K562 (cell line): ENCODE data around the gene BAD. TPM values are rescaled to one million over a fixed set of nuclear protein-coding genes. Genes with fewer than 3 reads are reported as not detected.

ENCODE experiments used
- ARID3B ChIP-seq: fragments of 250-450 bp; sonication (Bioruptor Pico); IDR thresholded peaks from 2 replicates; pipeline ENCODE4 v1.4.0; 2020; ENCODE audit warnings: borderline replicate concordance
- CCAR2 ChIP-seq: fragments of 200-400 bp; formaldehyde crosslinking; IDR thresholded peaks from 2 replicates; pipeline ENCODE4 v1.6.1; 2017; ENCODE audit warnings: mild to moderate bottlenecking, low read depth, low read length
- ELF2 ChIP-seq: fragments of 250-450 bp; sonication (Bioruptor Pico); IDR thresholded peaks from 2 replicates; pipeline ENCODE4 v1.5.0; 2021; ENCODE audit warnings: mild to moderate bottlenecking
- FOXK1 ChIP-seq: sonication (generic); formaldehyde crosslinking; IDR thresholded peaks from 2 replicates; pipeline ENCODE4 v1.8.0; 2022; ENCODE audit warnings: missing genetic modification reagents, mild to moderate bottlenecking, borderline replicate concordance
- GABPA ChIP-seq: fragments of 200-800 bp; sonication (Bioruptor generic); conservative IDR thresholded peaks from 2 replicates; pipeline ENCODE4 v1.6.1; 2016; ENCODE audit warnings: low read depth, missing genetic modification characterization, missing compliant biosample characterization
- HES1 ChIP-seq: fragments of 450-650 bp; IDR thresholded peaks from 2 replicates; pipeline ENCODE4 v1.6.1; 2016; ENCODE audit warnings: low read depth, mild to moderate bottlenecking, moderate library complexity
- HOXB6 ChIP-seq: fragments of 250-450 bp; sonication (Bioruptor Pico); IDR thresholded peaks from 2 replicates; pipeline ENCODE4 v1.5.1; 2022; ENCODE audit warnings: mild to moderate bottlenecking, borderline replicate concordance
- NKRF ChIP-seq: fragments of 450-650 bp; IDR thresholded peaks from 2 replicates; pipeline ENCODE4 v1.6.1; 2016; ENCODE audit warnings: borderline replicate concordance
- NR4A1 ChIP-seq, 2 experiments: fragments of 250-450 bp in 1 of 2; fragments of 450-650 bp in 1 of 2; sonication (Bioruptor Pico) in 1 of 2; IDR thresholded peaks; 2 replicates each; pipeline versions ENCODE4 v1.4.0 to v1.6.1; 2016 to 2020; ENCODE audit warnings: mild to moderate bottlenecking in 2 of 2, missing compliant biosample characterization in 1 of 2, missing genetic modification characterization in 1 of 2, moderate library complexity in 1 of 2
- PML ChIP-seq: IDR thresholded peaks from 2 replicates; pipeline ENCODE4 v1.6.1; 2012; ENCODE audit warnings: low read length, inconsistent platforms
- POLR2H ChIP-seq: IDR thresholded peaks from 2 replicates; pipeline ENCODE4 v1.6.1; 2016; ENCODE audit warnings: missing genetic modification characterization, low read depth, mild to moderate bottlenecking, control low read depth, missing compliant biosample characterization, moderate library complexity
- THAP12 ChIP-seq: fragments of 250-450 bp; sonication (Bioruptor Pico); IDR thresholded peaks from 2 replicates; pipeline ENCODE4 v1.9.0; 2021; ENCODE audit warnings: mild to moderate bottlenecking, inconsistent platforms
- TSHZ1 ChIP-seq: fragments of 250-450 bp; sonication (Bioruptor Pico); IDR thresholded peaks from 2 replicates; pipeline ENCODE4 v1.4.0; 2020; ENCODE audit warnings: mild to moderate bottlenecking, moderate library complexity
- ZKSCAN8 ChIP-seq: fragments of 200-800 bp; sonication (Bioruptor generic); IDR thresholded peaks from 2 replicates; pipeline ENCODE4 v1.6.1; 2016; ENCODE audit warnings: missing genetic modification characterization, missing compliant biosample characterization
- polyA plus RNA-seq, 8 experiments: library from polyadenylated mRNA; depleted of rRNA in 4 of 8; stranded (reverse) in 5 of 8; unstranded in 3 of 8; fragments of >200 nt; fragmentation: Nextera tagmentation in 2 of 8; fragmentation: Illumina TruSeq in 1 of 8; extraction: Ambion mirVana in 2 of 8; extraction: Trizol in 1 of 8; gene quantifications; 2 replicates each; pipeline versions ENCODE4 v1.2.1 to v1.2.3, GENCODE V29; 2011 to 2014; ENCODE audit warnings: inconsistent platforms in 1 of 8, missing spikeins in 1 of 8
- total RNA-seq, 7 experiments: library from RNA; depleted of rRNA in 6 of 7; stranded (reverse); fragments of >200 nt in 6 of 7; fragmentation: Illumina TruSeq in 2 of 7; extraction: Trizol in 2 of 7; gene quantifications; 2 replicates each; pipeline versions ENCODE4 v1.2.1 to v1.2.3, GENCODE V29; 2011 to 2021; ENCODE audit warnings: low replicate concordance in 1 of 7

The BAD gene
- total and polyA plus RNA-seq, 9 of the 15 experiments (the other 6 are each of a cell fraction or from before 2014, with no cell fraction given) = 0.61 to 45.6 (median 11.8) TPM

GRCh38 chr11:64230171-64230984, 54.1 kb downstream of the BAD start, which contains the start of gene DNAJC4 (continued):
- TF ChIP-seq NR4A1 (CRISPR knock-in tag; IDR thresholded peaks at IDR 0.05) (no peak), NR4A1 (tag; IDR thresholded peaks at IDR 0.05) (0 out of 2 replicates have a peak, but pooled peaks have one; percentile 18), HES1 (no peak), GABPA (tag) (peak; percentile 50), TSHZ1 (CRISPR knock-in tag) (no peak), NKRF (0 out of 2 replicates have a peak, but pooled peaks have one; percentile 14), POLR2H (tag) (no peak), HOXB6 (no peak), PML (peak; percentile 47; the same call in 1 of the 2 replicates), ARID3B (CRISPR knock-in tag) (no peak), ZKSCAN8 (CRISPR knock-in tag) (no peak), THAP12 (CRISPR knock-in tag) (0 out of 2 replicates have a peak, but pooled peaks have one; percentile 50), ELF2 (CRISPR knock-in tag) (no peak), CCAR2 (no peak), FOXK1 (CRISPR knock-in tag) (0 out of 2 replicates have a peak, but pooled peaks have one; percentile 64)
